Duodenal mucosa (tissue), 2 donors: ENCODE data around the gene MDM1.

ENCODE experiments used
- H3K27ac ChIP-seq: one replicate; pipeline ENCODE4 v1.7.0; 2013; ENCODE audit warnings: low read depth, low read length
- H3K27me3 ChIP-seq, 2 donors: one replicate each; pipeline ENCODE4 v1.7.0; 2013; ENCODE audit warnings: low read length in 2 of 2, control low read depth in 1 of 2; ENCODE audit not compliant: insufficient read depth in 2 of 2, control insufficient read depth in 1 of 2
- H3K36me3 ChIP-seq, 2 donors: one replicate each; pipeline ENCODE4 v1.7.0; 2013; ENCODE audit warnings: low read length in 2 of 2, control low read depth in 1 of 2; ENCODE audit not compliant: insufficient read depth in 2 of 2, control insufficient read depth in 1 of 2
- H3K4me1 ChIP-seq, 2 donors: one replicate each; pipeline ENCODE4 v1.7.0; 2013; ENCODE audit warnings: low read length in 2 of 2, control low read depth in 1 of 2; ENCODE audit not compliant: insufficient read depth in 2 of 2, control insufficient read depth in 1 of 2
- H3K4me3 ChIP-seq, 2 donors: one replicate each; pipeline ENCODE4 v1.7.0; 2013; ENCODE audit warnings: low read length in 2 of 2, low read depth in 1 of 2
- H3K9ac ChIP-seq, 2 donors: one replicate each; pipeline ENCODE4 v1.7.0; 2013; ENCODE audit warnings: low read length in 2 of 2, low read depth in 1 of 2
- H3K9me3 ChIP-seq, 2 donors: one replicate each; pipeline ENCODE4 v1.7.0; 2013; ENCODE audit warnings: low read length in 2 of 2, control low read depth in 1 of 2; ENCODE audit not compliant: control insufficient read depth in 1 of 2

MDM1 gene

GRCh38 chr12:68264158-68264855 lies 67.9 kb downstream of the MDM1 start:
- Histone ChIP-seq H3K9me3 (no peaks in the 10 kb centered on the region), H3K4me3 (no peak overlapping the region), H3K9ac (no peak overlapping the region), H3K27me3 (peaks cover 0 to 2% of the 10 kb centered on the region in 2 donors), H3K4me1 (no peaks in the 10 kb centered on the region), H3K27ac (no peak overlapping the region), H3K36me3 (no peaks in the 10 kb centered on the region)

DNA sequence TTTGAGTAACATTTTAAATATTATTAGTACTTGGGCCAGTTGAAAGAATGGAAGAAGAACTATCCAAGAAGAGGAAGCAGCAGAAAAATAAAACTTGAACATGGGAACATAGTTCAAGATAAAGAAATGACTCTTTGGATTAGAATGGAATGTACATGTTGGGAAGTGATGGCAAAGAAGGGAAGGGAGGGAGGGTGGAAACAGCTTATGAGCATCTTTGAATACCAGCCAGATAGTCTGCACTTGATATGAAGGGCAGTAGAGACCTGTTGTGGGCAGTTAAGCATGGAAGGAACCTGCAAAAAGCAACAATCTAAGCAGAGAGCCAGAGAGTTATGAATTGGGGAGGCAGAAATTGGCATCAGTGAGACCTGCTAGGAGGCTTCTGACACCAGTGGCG lies 68.8 kb downstream of the MDM1 start:
- peaks cover 0 to 2% of the 10 kb centered on the region in 2 donors for H3K27me3 ChIP-seq
- no peaks in the 10 kb centered on the region for H3K4me1 ChIP-seq
- no peak overlapping the region for H3K4me3 ChIP-seq
- H3K36me3 ChIP-seq, result no peaks in the 10 kb centered on the region
- no peaks in the 10 kb centered on the region for H3K9me3 ChIP-seq
- H3K9ac ChIP-seq, result no peak overlapping the region
- H3K27ac ChIP-seq, result no peak overlapping the region

DNA sequence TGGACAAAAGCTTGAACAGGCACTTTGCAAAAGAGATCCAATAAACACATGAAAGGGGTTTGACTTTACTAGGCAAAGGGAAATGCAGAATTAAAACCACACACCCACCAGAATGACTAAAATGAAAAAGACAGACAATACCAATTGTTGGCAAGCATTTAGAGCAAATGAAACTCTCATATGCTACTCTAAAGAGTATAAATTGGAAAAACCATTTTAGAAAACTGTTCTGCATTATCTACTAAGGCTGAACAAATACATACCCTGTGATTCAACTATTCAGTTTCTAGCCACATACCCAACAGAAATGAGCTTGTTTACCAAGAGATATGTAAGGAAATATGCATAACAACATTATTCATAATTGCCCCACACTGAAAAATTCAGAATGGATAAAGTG lies 70.3 kb downstream of the MDM1 start:
- Histone ChIP-seq H3K36me3 (no peaks in the 10 kb centered on the region), H3K9me3 (no peaks in the 10 kb centered on the region), H3K27me3 (peaks cover 0 to 2% of the 10 kb centered on the region in 2 donors), H3K4me1 (no peaks in the 10 kb centered on the region), H3K4me3 (no peak overlapping the region), H3K9ac (no peak overlapping the region), H3K27ac (no peak overlapping the region)

GRCh38 chr12:68260153-68260552 lies 72.0 kb downstream of the MDM1 start:
- no peaks in the 10 kb centered on the region for H3K9me3 ChIP-seq

DNA sequence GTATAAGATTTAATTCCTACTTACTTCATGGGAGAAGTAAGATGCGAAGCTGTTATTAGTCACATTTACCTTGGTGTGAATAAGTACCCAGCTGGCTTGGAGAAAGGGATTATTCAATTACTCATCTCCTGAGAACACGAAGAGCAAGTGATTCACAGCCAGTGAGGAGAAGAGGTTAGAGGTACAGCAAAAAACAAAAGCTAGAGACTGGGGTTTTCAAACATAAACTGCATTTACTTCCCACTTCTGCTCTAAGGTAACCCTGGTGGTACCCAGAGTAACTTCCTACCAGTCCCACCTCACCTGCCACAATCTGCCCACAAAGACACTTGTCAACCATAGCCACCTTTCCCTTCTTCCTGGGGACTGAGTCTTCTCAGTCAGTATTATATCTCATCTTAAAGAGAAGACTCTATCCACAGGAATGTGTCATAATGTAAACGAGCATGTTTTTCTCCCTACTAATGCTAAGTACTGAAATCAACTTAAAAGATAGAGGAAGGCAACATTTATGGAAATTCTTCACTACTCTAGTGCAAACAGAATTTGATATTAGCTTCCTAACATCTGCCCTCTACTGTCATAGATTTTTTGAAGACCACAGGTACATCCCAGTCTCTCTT lies 72.7 kb downstream of the MDM1 start:
- no peak overlapping the region for H3K9ac ChIP-seq
- H3K4me1 ChIP-seq, result no peaks in the 10 kb centered on the region
- H3K27ac ChIP-seq, result no peak overlapping the region
- H3K9me3 ChIP-seq, result no peaks in the 10 kb centered on the region
- no peak overlapping the region for H3K4me3 ChIP-seq
- H3K36me3 ChIP-seq, result no peaks in the 10 kb centered on the region
- peaks cover 0 to 7% of the 10 kb centered on the region in 2 donors for H3K27me3 ChIP-seq

More at GRCh38 chr12:68260153-68260552, 72.0 kb downstream of the MDM1 start:
- Histone ChIP-seq H3K36me3 (no peaks in the 10 kb centered on the region), H3K4me1 (no peaks in the 10 kb centered on the region), H3K27ac (no peak overlapping the region), H3K4me3 (no peak overlapping the region), H3K27me3 (peaks cover 0 to 7% of the 10 kb centered on the region in 2 donors), H3K9ac (no peak overlapping the region)

DNA sequence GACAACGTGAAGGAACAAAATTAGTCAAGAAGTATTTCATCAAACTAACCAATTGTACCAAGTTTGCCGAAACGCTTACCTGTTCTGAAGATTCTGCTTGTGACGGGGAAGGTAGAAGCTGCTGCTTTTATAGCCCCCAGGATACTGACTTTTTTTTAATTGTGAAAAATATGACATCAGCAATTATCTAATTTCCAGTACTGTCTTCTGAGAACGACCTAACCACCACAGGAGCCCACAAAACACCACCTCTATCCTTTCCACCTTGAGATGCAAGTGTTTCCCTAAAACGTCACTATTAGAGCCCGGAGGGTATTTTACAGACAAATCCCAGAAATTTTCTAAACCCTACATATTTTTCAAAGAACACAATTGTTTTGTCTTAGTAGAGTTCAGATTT lies 78.7 kb downstream of the MDM1 start, which contains the start of gene IL22:
Gene IL22, minus strand, starts transcription at position 101 of the 400 bp plus-strand sequence. CDS start 156 bp downstream, outside the sequence.
- no peaks in the 10 kb centered on the region for H3K36me3 ChIP-seq
- no peak within 1 kb of the TSS for H3K9ac ChIP-seq
- no peaks in the 10 kb centered on the region for H3K4me1 ChIP-seq
- no peaks in the 10 kb centered on the region for H3K9me3 ChIP-seq
- no peak within 1 kb of the TSS for H3K4me3 ChIP-seq
- no peak within 1 kb of the TSS for H3K27ac ChIP-seq
- peaks cover 4 to 11% of the 10 kb centered on the region in 2 donors for H3K27me3 ChIP-seq

GRCh38 chr12:68252077-68252476 lies 80.1 kb downstream of the MDM1 start:
- no peaks in the 10 kb centered on the region for H3K36me3 ChIP-seq
- no peak overlapping the region for H3K9ac ChIP-seq
- no peaks in the 10 kb centered on the region for H3K4me1 ChIP-seq
- no peak overlapping the region for H3K4me3 ChIP-seq
- no peak overlapping the region for H3K27ac ChIP-seq
- H3K9me3 ChIP-seq, result no peaks in the 10 kb centered on the region
- peaks cover 4 to 11% of the 10 kb centered on the region in 2 donors for H3K27me3 ChIP-seq

DNA sequence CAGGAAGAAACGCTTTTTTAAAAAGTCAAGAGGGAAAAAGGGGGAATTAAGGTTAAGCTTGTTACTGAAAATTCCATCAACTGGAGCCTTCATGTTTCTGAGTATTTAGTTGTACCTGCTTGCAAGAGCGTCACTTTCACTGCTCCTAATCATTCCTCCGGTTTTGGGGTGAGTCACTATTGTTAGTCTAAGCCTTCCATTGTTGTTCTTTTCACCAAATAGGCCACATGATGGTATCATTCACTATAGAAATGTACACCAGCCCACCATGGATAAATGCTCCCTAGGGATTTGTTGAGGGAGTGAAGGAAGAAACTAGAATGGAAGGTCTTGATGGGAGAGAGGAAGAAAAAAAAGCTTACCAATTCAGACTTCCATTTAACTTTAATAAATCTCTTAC lies 81.7 kb downstream of the MDM1 start:
- Histone ChIP-seq H3K9ac (no peak overlapping the region), H3K27ac (no peak overlapping the region), H3K36me3 (no peaks in the 10 kb centered on the region), H3K4me3 (no peak overlapping the region), H3K27me3 (peaks cover 4 to 6% of the 10 kb centered on the region in 2 donors), H3K4me1 (no peaks in the 10 kb centered on the region), H3K9me3 (no peaks in the 10 kb centered on the region)

GRCh38 chr12:68247785-68248184 lies 84.4 kb downstream of the MDM1 start:
- no peak overlapping the region for H3K4me3 ChIP-seq
- H3K9ac ChIP-seq, result no peak overlapping the region
- no peaks in the 10 kb centered on the region for H3K4me1 ChIP-seq
- no peaks in the 10 kb centered on the region for H3K36me3 ChIP-seq
- H3K27ac ChIP-seq, result no peak overlapping the region
- H3K27me3 ChIP-seq, result peaks cover 4 to 6% of the 10 kb centered on the region in 2 donors
- H3K9me3 ChIP-seq, result no peaks in the 10 kb centered on the region

- Histone ChIP-seq H3K27me3 (peaks cover 0 to 4% of the 10 kb centered on the region in 2 donors), H3K4me3 (no peak overlapping the region), H3K9me3 (no peaks in the 10 kb centered on the region), H3K4me1 (no peaks in the 10 kb centered on the region), H3K36me3 (no peaks in the 10 kb centered on the region), H3K9ac (no peak overlapping the region), H3K27ac (no peak overlapping the region)
Measured at GRCh38 chr12:68246350-68246749, 85.8 kb downstream of the MDM1 start.
